SK-MEL-5 (cell line): Measurements from ENCODE around the gene ZNF311. TPM values are rescaled to one million over a fixed set of nuclear protein-coding genes. Genes with fewer than 3 reads are reported as not detected.

Source experiments
- small RNA-seq, 2 experiments: library from RNA; depleted of rRNA; stranded (forward); fragments of <200 nt; gene quantifications; one replicate each; pipeline ENCODE3, GENCODE V24; 2014
- total RNA-seq: library from RNA; depleted of rRNA; stranded (reverse); fragments of >200 nt; shearing (Covaris generic); gene quantifications from 2 replicates; pipeline ENCODE4 v1.2.3, GENCODE V29; 2014; rRNA removed

ZNF311 gene
- total RNA-seq, 1 experiment from 2014 or later, result not detected

Small RNA genes within 50 kb of the gene (small RNA-seq; reads per million reads assigned to genes)
- gene RN7SL471P, result 0 reads per million in 2 experiments

Other genes with a start within 250 kb of the ZNF311 start
- 66.2 and 76.2 TPM in 2 replicates for gene TRIM27, start 81.3 kb downstream of the ZNF311 start, total RNA-seq
- gene OR2W1, start 39.9 kb upstream of the ZNF311 start, total RNA-seq, result not detected in 2 replicates
- gene OR2B3, start 82.0 kb upstream of the ZNF311 start, total RNA-seq, result not detected in 2 replicates
- not detected in 2 replicates for gene OR2J1, start 94.2 kb upstream of the ZNF311 start, total RNA-seq
- gene OR2J3, start 102.7 kb upstream of the ZNF311 start, total RNA-seq, result not detected in 2 replicates
- gene OR2J2, start 165.6 kb upstream of the ZNF311 start, total RNA-seq, result not detected in 2 replicates